Measurements from ENCODE around the gene PPEF1.

The PPEF1 gene

GRCh38 chrX:18875256-18875878, 167.9 kb downstream of the PPEF1 start:
- Histone ChIP-seq H4K20me1 (peaks cover 0 to 7% (median 0%) of the 10 kb centered on the region in 11 experiments; a peak in 3 of 22 replicates), H3K27ac (no peak overlapping the region), H3K36me3 (no peaks in the 10 kb centered on the region), H3K4me3 (no peak overlapping the region), H3K9ac (no peak overlapping the region), H3K4me1 (peaks cover 0 to 14% (median 0%) of the 10 kb centered on the region in 10 experiments; a peak in 5 of 20 replicates), H3K4me2 (no peak overlapping the region), H3K27me3 (peaks cover 28 to 71% (median 58%) of the 10 kb centered on the region in 11 experiments; a peak in 21 of 22 replicates), H3K9me3 (replicated peaks in 1 of 11) (no peaks in the 10 kb centered on the region)
- TF ChIP-seq Cebpa-rat (IDR thresholded peaks at IDR 0.05), result no peak

DNA sequence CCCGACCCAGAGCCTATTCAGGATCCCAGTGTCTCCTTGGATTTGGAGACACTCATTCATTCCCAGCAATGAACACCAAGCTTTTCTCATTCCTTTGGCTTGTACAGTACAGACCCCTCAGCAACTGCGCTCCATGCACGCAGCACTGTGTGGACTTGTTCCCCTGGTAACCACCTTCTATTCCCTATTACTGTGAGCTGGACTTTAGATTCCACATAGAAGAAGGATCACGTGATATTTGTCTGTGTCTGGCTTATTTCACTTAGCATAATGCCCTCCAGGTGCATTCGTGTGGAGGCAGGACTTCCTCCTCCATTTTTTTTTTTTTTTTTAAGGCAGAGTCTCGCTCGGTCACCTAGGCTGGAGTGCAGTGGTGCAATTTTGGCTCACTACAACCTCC, 170.0 kb downstream of the PPEF1 start:
- no peak overlapping the region for H3K9ac ChIP-seq
- no peak overlapping the region for H3K27ac ChIP-seq
- H3K4me1 ChIP-seq, result peaks cover 0 to 13% (median 0%) of the 10 kb centered on the region in 10 experiments; a peak in 5 of 20 replicates
- H4K20me1 ChIP-seq, result peaks cover 0 to 7% (median 0%) of the 10 kb centered on the region in 11 experiments; a peak in 3 of 22 replicates
- H3K4me3 ChIP-seq, result no peak overlapping the region
- no peaks in the 10 kb centered on the region for H3K36me3 ChIP-seq
- H3K27me3 ChIP-seq, result peaks cover 28 to 76% (median 61%) of the 10 kb centered on the region in 11 experiments; a peak in 21 of 22 replicates
- peaks cover 0 to 4% (median 0%) of the 10 kb centered on the region in 11 experiments; a peak in 2 of 22 replicates for H3K9me3 ChIP-seq (replicated peaks in 1 of 11)
- H3K4me2 ChIP-seq, result no peak overlapping the region
- TF ChIP-seq Cebpa-rat (IDR thresholded peaks at IDR 0.05), result no peak
